Measurements from ENCODE around the gene CEP41.

- TF ChIP-seq POLR2A (IDR thresholded peaks at IDR 0.05) = no peak
- no peak for TF ChIP-seq POLR2AphosphoS5 (IDR thresholded peaks at IDR 0.05)
- no peak for TF ChIP-seq CTCF (IDR thresholded peaks at IDR 0.05)
These were observed 23.0 kb upstream of the CEP41 start for GRCh38 chr7:130463553-130464434.
